ENCODE results near the gene EXOG.

DNA sequence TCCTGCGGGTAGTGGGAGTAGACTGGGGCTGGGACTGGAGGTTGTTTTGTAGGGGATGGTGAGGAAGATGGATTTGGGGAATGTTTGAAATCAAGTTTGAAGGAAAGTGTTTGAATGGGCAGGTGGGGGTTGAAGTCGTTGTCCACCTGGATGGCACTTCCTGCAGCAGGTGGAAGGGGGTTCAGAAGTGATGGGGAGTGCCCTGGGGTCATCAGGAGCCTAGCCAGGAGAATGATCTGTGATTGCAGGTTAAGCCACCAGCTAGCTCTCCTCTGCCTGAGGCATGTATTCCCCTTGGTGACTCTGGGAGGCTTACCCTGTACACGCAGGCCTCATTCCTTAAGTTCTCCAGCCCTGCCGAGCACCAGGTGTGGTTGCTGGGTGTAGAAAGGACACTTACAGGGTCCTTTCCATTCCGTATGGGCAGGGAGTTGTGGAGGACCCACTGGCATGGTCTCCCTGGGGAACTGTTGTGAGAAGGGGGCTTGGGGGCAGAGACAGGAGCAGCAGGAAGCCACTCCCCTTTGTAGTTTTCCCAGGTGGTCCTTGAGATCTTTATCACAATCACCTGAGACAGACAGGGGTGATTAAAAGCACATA lies 19.9 kb upstream of the EXOG start:
- TF ChIP-seq CTCF (IDR thresholded peaks at IDR 0.05; ENCODE audit: low read depth, low read length, poor library complexity, severe bottlenecking) = no peak
- TF ChIP-seq EZH2phosphoT487 (IDR thresholded peaks at IDR 0.05; ENCODE audit: borderline replicate concordance, low read length) = no peak

All from DOHH2 (cell line).